Spleen (tissue), 11 donors: ENCODE results near the gene SPNS2. TPM values are rescaled to one million over a fixed set of nuclear protein-coding genes. Genes with fewer than 3 reads are reported as not detected.

Source experiments
- DNase-seq: peaks from one replicate; pipeline ENCODE4 v3.0.0-alpha.2; 2020
- H3K27ac ChIP-seq, 8 donors: fragments of 200-600 bp; sonication (generic) in 7 of 8; 1 replicate in 4 of 8; 2 replicates in 4 of 8; pipeline versions ENCODE4 v1.5.0 to v1.8.0; 2016 to 2021; ENCODE audit warnings: inconsistent platforms in 4 of 8, mild to moderate bottlenecking in 4 of 8, moderate library complexity in 1 of 8
- H3K27me3 ChIP-seq, 7 donors: fragments of 200-600 bp; sonication (generic) in 6 of 7; replicated peaks in 1 of 7; 1 replicate in 4 of 7; 2 replicates in 3 of 7; pipeline versions ENCODE4 v1.5.0 to v1.8.0; 2016 to 2021; ENCODE audit warnings: inconsistent platforms in 3 of 7, mild to moderate bottlenecking in 1 of 7
- H3K36me3 ChIP-seq, 6 donors: fragments of 200-600 bp; sonication (generic) in 5 of 6; 1 replicate in 4 of 6; 2 replicates in 2 of 6; pipeline versions ENCODE4 v1.5.0 to v1.8.0; 2016 to 2021; ENCODE audit warnings: inconsistent platforms in 2 of 6
- H3K4me1 ChIP-seq, 6 donors: fragments of 200-600 bp; sonication (generic) in 5 of 6; 1 replicate in 3 of 6; 2 replicates in 3 of 6; pipeline versions ENCODE4 v1.5.0 to v1.8.0; 2016 to 2021; ENCODE audit warnings: inconsistent platforms in 3 of 6
- H3K4me3 ChIP-seq, 8 donors: fragments of 200-600 bp; sonication (generic) in 7 of 8; 1 replicate in 4 of 8; 2 replicates in 4 of 8; pipeline versions ENCODE4 v1.5.0 to v1.8.0; 2016 to 2021; ENCODE audit warnings: inconsistent platforms in 4 of 8, mild to moderate bottlenecking in 4 of 8, moderate library complexity in 2 of 8
- H3K9me3 ChIP-seq, 8 donors: fragments of 200-600 bp; sonication (generic) in 7 of 8; 1 replicate in 4 of 8; 2 replicates in 4 of 8; pipeline versions ENCODE4 v1.5.0 to v1.8.0; 2016 to 2021; ENCODE audit warnings: inconsistent platforms in 4 of 8
- POLR2A ChIP-seq, 3 donors: fragments of 450-650 bp; IDR thresholded peaks; one replicate each; pipeline ENCODE4 v1.5.1; 2017; ENCODE audit warnings: antibody characterized with exemption in 3 of 3, mild to moderate bottlenecking in 1 of 3
- POLR2AphosphoS5 ChIP-seq, 3 donors: sonication (generic); formaldehyde crosslinking; IDR thresholded peaks; one replicate each; pipeline ENCODE4 v1.5.1; 2017; ENCODE audit warnings: antibody characterized with exemption in 3 of 3
- WGBS, 5 donors: extraction: QIAGEN DNeasy Blood & Tissue Kit in 3 of 5; methylation state at CpG; one replicate each; pipeline versions ENCODE4 v1.1.5 to v1.1.7; 2013 to 2018; 5-methylcytosine and 5-hydroxymethylcytosine counted together
- intact Hi-C: fragments of 100-400 bp; cut with DNase I; formaldehyde crosslinking; loops from one replicate; pipeline ENCODE4 v1.15.0; 2023; ENCODE audit warnings: low total_unique reads
- polyA plus RNA-seq, 3 donors: library from polyadenylated mRNA; stranded (reverse); fragments of 200-250 nt; gene quantifications; one replicate each; pipeline ENCODE4 v1.2.1, GENCODE V29; 2013
- total RNA-seq, 7 donors: library from RNA; depleted of rRNA in 3 of 7; stranded (reverse); fragments of >200 nt in 3 of 7; fragmentation: NEBNext Ultra II Directional in 4 of 7; extraction: Animal tissue kit (Norgen Biotek cat#: 25700) in 4 of 7; gene quantifications; one replicate each; pipeline versions ENCODE4 v1.1.0 to v1.2.1, GENCODE V29; 2016 to 2021
- TF ChIP-seq, protein P1 (sequence below), 11 experiments: fragments of 200-600 bp in 7 of 11; fragments of 450-650 bp in 4 of 11; sonication (generic) in 4 of 11; IDR thresholded peaks in 8 of 11; conservative IDR thresholded peaks in 3 of 11; 1 replicate in 7 of 11; 2 replicates in 4 of 11; pipeline versions ENCODE4 v1.4.0 to v1.8.0; 2016 to 2021; ENCODE audit warnings: antibody characterized with exemption in 11 of 11, inconsistent platforms in 4 of 11, mild to moderate bottlenecking in 1 of 11
- donor health status: healthy with polysubstance abuse.
- donor health status: DM: no; HTN: no; CAD: no; lungs with moderate emphysema.
- donor health status: DM: no; HTN: no; CAD: no.
- donor health status: Bipolar disorder and iron deficiency.
- donor health status: healthy.
- donor health status: DM: no; HTN: no; CAD: no.
- donor health status: DM: yes; HTN: yes; CAD: no.

Gene SPNS2
- total and polyA plus RNA-seq, 10 donors: 8.1 to 53.5 (median 22.9) TPM

DNA sequence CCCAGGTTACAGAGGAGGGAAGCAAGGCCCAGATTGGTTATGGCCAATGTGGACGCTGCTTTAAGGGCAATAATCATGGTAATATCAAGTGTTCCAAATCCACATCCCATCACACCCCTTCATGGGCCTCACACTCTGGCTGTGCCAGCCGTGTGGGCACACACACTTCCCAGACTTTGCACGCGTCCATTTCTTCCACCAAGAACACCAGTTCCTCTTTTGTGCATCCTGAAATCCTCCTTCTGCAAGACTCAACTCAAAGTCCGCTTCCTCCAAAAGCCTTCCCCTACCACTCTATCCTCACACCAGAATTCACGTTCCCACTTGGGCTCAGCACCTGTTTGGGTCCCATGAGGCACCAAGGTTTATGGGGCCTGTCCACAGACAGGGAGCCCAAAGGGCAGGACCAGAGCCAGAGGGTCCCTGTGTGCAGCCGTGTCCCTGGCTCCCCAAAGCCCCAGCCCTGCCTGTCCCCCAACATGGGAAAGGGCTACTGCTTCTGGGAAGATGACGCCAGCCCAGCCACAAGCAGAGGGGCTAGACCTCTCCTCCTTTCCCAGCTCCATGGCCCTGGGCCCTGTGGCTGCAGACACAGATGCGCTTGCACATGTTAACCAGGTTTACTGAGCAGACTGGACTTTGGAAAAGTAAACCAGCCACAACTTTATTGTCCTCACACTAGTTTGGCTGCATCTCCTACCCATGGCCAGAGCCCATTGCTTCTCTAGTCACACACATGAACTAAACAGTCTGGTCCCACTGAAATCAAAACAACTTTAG is 44.7 kb upstream of the SPNS2 start:
- intact Hi-C loops: no loop called here
- DNase-seq: no peak
- Histone ChIP-seq H3K27ac (no peak overlapping the region), H3K4me3 (no peak overlapping the region), H3K36me3 (no peaks in the 10 kb centered on the region), H3K27me3 (no peaks in the 10 kb centered on the region), H3K9me3 (no peaks in the 10 kb centered on the region), H3K4me1 (peaks cover 0 to 24% (median 10%) of the 10 kb centered on the region in 6 donors)
- WGBS, 5 donors: 65 to 91% (median 82%) methylated on average over 8 to 9 of the region's 9 CpGs
- no peak for TF ChIP-seq POLR2A (IDR thresholded peaks at IDR 0.05)
- TF ChIP-seq, protein P1, sequence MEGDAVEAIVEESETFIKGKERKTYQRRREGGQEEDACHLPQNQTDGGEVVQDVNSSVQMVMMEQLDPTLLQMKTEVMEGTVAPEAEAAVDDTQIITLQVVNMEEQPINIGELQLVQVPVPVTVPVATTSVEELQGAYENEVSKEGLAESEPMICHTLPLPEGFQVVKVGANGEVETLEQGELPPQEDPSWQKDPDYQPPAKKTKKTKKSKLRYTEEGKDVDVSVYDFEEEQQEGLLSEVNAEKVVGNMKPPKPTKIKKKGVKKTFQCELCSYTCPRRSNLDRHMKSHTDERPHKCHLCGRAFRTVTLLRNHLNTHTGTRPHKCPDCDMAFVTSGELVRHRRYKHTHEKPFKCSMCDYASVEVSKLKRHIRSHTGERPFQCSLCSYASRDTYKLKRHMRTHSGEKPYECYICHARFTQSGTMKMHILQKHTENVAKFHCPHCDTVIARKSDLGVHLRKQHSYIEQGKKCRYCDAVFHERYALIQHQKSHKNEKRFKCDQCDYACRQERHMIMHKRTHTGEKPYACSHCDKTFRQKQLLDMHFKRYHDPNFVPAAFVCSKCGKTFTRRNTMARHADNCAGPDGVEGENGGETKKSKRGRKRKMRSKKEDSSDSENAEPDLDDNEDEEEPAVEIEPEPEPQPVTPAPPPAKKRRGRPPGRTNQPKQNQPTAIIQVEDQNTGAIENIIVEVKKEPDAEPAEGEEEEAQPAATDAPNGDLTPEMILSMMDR (IDR thresholded peaks at IDR 0.05 in 8 of 11, conservative IDR thresholded peaks at IDR 0.05 in 3 of 11): no peak
- no peak for TF ChIP-seq POLR2AphosphoS5 (IDR thresholded peaks at IDR 0.05)

DNA sequence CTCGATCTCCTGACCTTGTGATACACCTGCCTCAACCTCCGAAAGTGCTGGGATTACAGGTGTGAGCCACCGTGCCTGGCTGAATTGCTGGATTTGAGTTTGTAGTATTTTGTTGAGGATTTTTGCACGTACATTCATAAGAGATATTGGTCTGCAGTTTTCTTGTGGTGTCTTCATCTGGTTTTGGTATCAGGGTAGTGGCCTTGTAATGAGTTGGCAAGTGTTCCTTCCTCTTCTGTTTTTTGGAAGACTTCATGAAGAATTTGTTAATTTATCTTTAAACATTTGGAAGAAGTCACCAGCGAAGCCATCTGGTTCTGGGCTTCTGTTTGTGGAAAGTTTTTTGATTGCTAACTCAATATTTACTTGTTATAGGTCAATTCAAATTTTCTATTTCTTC is 38.0 kb upstream of the SPNS2 start:
- intact Hi-C loops: no loop called here
- Histone ChIP-seq H3K27me3 (no peaks in the 10 kb centered on the region), H3K27ac (no peak overlapping the region), H3K4me3 (no peak overlapping the region), H3K4me1 (no peaks in the 10 kb centered on the region), H3K9me3 (peaks cover 0 to 15% (median 12%) of the 10 kb centered on the region in 8 donors), H3K36me3 (no peaks in the 10 kb centered on the region)
- TF ChIP-seq, protein P1 (IDR thresholded peaks at IDR 0.05 in 8 of 11, conservative IDR thresholded peaks at IDR 0.05 in 3 of 11): no peak
- TF ChIP-seq POLR2A (IDR thresholded peaks at IDR 0.05) (no peak), POLR2AphosphoS5 (IDR thresholded peaks at IDR 0.05) (no peak)
- DNase-seq: no peak
- 69 to 84% (median 71%) methylated on average over 5 of the region's 5 CpGs for WGBS, 5 donors

DNA sequence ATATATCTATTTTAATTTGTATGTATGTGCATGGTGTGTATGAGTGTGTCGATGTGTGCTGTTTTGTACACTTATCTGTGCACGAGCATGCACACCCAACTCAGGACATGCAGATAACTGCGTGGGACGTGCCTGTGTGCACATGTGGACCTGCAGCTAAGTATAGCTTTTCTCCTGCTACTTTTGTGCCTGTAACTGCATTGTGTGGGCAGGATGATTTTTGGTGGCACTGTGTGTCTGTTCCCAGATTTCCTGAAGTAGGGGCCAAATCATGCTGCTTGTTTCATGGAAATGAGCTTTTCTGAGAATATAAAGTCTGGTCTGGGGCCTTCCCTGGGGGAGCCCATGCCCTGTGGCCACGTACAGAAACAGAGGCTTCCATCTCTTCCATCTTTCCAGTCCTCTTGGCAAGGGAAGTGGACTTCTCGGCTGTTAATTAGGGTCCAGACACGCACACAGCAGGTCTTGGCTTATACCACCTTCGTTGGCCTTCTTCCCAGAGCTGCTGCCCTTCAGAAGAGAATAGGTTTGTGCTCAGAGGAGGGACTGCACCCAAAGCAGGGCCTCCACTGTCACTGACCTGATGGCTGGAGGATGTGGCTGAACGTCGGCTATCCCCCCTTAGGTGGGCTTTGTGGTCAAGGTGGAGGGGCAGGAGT is 34.7 kb upstream of the SPNS2 start:
- Histone ChIP-seq H3K36me3 (no peaks in the 10 kb centered on the region), H3K27ac (no peak overlapping the region), H3K4me1 (no peaks in the 10 kb centered on the region), H3K4me3 (no peak overlapping the region), H3K9me3 (peaks cover 0 to 15% (median 12%) of the 10 kb centered on the region in 8 donors), H3K27me3 (no peaks in the 10 kb centered on the region)
- WGBS, 5 donors: 80 to 86% (median 85%) methylated on average over 10 of the region's 10 CpGs
- intact Hi-C loops: no loop called here
- DNase-seq: no peak
- TF ChIP-seq POLR2AphosphoS5 (IDR thresholded peaks at IDR 0.05) (no peak), POLR2A (IDR thresholded peaks at IDR 0.05) (no peak)
- TF ChIP-seq, protein P1 (IDR thresholded peaks at IDR 0.05 in 8 of 11, conservative IDR thresholded peaks at IDR 0.05 in 3 of 11): no peak

DNA sequence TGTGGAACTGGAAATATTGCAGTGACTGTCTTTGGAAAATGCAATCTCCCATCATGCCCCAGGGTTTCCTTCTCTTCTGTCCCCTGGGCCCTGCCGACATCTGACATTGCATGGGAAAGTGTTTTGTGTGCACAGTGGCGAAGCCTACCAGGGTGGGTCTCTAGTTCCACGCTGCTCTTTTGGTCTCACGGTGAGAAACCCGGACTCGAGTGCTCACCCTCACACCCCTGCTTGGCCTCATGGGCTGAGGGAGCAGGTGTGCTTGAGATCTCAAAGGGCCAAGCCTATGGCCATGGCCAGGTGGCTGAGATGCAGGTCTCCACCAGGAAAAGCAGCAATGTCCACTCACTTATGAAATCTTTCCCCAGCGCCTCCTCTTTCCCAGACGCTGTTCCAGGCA is 32.9 kb upstream of the SPNS2 start:
- no peaks in the 10 kb centered on the region for H3K36me3 ChIP-seq
- TF ChIP-seq, protein P1 (IDR thresholded peaks at IDR 0.05 in 8 of 11, conservative IDR thresholded peaks at IDR 0.05 in 3 of 11): no peak
- TF ChIP-seq POLR2A (IDR thresholded peaks at IDR 0.05) (no peak), POLR2AphosphoS5 (IDR thresholded peaks at IDR 0.05) (no peak)
- no peak overlapping the region for H3K27ac ChIP-seq
- H3K4me1 ChIP-seq: no peaks in the 10 kb centered on the region
- no peak overlapping the region for H3K4me3 ChIP-seq
- intact Hi-C loops: no loop called here
- H3K27me3 ChIP-seq: no peaks in the 10 kb centered on the region
- peaks cover 0 to 2% (median 0%) of the 10 kb centered on the region in 8 donors for H3K9me3 ChIP-seq
- no peak for DNase-seq
- WGBS, 5 donors: 88 to 96% (median 94%) methylated on average over 8 of the region's 8 CpGs
